ENCODE results near the gene GIGYF2.

GIGYF2 gene

GRCh38 chr2:232794981-232795380, 97.8 kb downstream of the GIGYF2 start:
- DNase-seq (ENCODE audit: low read depth) = no peak
- no peak overlapping the region for H3K4me3 ChIP-seq (ENCODE audit: low read depth, low read length)
- TF ChIP-seq CTCF (IDR thresholded peaks at IDR 0.05; ENCODE audit: insufficient read depth, low read depth, low read length, missing control alignments) = no peak

DNA sequence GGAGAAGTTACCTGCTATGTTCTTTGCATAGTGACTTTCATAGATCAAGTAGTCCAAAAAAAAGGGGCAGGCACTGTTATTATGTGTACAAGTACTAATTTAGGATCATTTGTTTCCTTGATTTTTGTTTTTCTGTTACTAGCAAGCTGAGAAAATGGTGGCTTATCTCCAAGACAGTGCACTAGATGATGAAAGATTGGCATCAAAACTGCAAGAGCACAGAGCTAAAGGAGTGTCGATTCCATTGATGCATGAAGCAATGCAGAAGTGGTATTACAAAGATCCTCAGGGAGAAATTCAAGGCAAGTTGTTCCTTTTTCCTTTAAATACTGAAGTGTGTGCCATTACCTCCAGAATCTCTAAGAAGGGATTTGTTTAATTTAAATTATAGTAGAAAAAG, 98.8 kb downstream of the GIGYF2 start:
- DNase-seq (ENCODE audit: low read depth) = no peak
- no peak for TF ChIP-seq CTCF (IDR thresholded peaks at IDR 0.05; ENCODE audit: insufficient read depth, low read depth, low read length, missing control alignments)

DNA sequence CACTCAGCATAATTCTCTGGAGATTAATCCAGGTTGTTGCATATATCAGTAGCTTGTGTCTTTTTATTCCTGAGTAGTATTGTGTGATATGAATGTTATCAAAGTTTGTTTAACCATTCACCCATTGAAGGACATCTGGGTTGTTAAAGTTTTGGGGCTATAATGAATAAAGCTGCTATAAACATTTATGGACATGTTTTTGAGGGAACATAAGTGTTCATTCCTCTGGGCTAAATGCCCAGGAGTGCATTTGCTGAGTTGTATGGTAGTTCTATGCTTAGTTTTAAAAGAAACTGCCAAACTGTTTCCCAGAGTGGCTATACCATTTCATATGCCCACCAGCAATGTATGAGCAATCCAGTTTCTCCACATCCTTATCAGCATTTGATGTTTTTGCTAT, 101.1 kb downstream of the GIGYF2 start:
- H3K4me3 ChIP-seq (ENCODE audit: low read depth, low read length) = no peak overlapping the region
- no peak for DNase-seq (ENCODE audit: low read depth)
- no peak for TF ChIP-seq CTCF (IDR thresholded peaks at IDR 0.05; ENCODE audit: insufficient read depth, low read depth, low read length, missing control alignments)

More for the DNA sequence above, 98.8 kb downstream of the GIGYF2 start:
- H3K4me3 ChIP-seq (ENCODE audit: low read depth, low read length) = no peak overlapping the region

DNA sequence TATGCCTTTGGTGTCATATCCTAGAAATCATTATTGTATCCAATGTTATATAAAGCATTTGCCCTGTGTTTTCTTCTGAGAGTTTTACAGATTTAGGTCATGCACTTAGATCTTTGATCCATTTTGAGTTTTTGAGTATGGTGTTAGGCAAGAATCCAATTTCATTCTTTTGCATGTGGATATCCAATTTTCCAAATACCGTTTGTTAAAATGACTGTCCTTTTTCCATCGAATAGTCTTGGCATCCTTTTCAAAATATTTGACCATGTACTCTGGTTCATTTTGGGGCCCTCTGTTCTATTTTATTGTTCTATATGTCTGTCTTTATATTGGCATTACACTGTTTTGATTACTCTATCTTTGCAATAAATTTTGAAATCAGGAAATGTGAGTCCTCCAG, 103.0 kb downstream of the GIGYF2 start:
- TF ChIP-seq CTCF (IDR thresholded peaks at IDR 0.05; ENCODE audit: insufficient read depth, low read depth, low read length, missing control alignments) = no peak
- no peak overlapping the region for H3K4me3 ChIP-seq (ENCODE audit: low read depth, low read length)
- no peak for DNase-seq (ENCODE audit: low read depth)

DNA sequence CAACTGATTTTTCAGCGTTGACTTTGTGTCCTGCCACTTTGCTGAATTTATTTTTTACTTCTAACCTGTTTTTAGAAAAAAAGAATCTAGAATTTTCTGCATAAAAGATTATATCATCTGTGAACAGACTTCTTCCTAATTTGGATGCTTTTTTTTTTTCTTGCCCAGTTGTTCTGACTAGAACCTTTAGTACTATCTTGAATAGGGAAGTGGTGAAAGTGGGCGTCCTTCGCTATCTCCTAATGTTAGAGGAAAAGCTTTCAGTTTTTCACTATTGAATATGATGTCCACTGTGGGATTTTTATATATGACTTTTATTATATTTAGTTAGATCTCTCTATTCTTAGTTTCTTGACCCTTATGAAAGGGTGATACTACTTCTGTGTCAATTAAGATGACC, 105.0 kb downstream of the GIGYF2 start:
- no peak for TF ChIP-seq CTCF (IDR thresholded peaks at IDR 0.05; ENCODE audit: insufficient read depth, low read depth, low read length, missing control alignments)
- H3K4me3 ChIP-seq (ENCODE audit: low read depth, low read length) = no peak overlapping the region
- DNase-seq (ENCODE audit: low read depth) = no peak

DNA sequence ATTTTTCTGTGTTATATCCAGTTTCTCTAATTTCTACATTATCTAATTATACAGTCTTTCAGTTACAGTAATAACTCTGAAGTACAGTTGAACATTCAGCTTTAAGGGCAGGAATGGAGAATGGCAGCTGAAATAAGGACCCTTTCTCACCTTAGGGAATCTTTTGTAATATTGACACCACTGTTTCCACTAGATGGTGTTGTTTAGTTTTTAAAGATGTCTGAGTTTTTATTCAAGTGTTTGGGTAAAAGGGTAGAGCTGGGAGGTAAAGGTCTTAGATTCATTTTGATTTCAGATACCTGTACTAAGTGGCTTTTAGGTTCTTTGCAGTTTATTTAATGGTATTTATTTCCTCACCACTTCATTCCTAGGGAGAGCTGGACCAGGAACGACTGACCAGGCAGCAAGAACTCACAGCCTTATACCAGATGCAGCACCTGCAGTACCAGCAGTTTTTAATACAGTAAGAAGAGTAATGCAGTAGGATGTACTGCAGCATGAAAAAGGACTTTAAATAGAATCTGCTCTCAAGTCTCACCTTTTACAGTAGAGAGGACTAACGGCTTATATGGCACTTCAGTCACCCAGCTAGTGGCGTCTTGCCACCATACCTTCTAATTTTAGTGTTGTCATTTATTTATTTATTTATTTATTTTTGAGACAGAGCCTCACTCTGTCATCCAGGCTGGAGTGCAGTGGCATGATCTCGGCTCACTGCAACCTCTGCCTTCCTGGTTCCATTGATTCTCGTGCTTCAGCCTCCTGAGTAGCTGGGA, 112.4 kb downstream of the GIGYF2 start:
- no peak overlapping the region for H3K4me3 ChIP-seq (ENCODE audit: low read depth, low read length)
- DNase-seq (ENCODE audit: low read depth) = no peak
- TF ChIP-seq CTCF (IDR thresholded peaks at IDR 0.05; ENCODE audit: insufficient read depth, low read depth, low read length, missing control alignments) = no peak

DNA sequence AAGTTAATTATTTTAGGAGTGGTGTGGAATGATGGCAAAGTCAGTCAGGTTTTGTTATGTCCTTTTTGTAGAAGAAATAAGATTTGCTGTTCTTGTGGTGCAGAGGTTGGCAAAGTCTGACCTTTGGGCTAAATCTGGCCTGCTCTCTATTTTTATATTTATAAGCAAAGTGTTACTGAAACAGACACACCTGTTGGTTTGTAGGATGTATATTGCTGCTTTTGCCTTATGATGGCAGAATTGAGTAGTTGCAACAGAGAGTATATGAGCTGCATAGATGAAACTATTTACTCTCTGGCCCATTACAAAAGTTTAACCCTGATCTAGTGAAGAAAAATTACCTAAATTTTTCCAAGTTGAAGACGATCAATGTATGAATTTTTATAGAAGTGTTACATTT, 113.3 kb downstream of the GIGYF2 start:
- TF ChIP-seq CTCF (IDR thresholded peaks at IDR 0.05; ENCODE audit: insufficient read depth, low read depth, low read length, missing control alignments) = no peak
- H3K4me3 ChIP-seq (ENCODE audit: low read depth, low read length) = no peak overlapping the region
- no peak for DNase-seq (ENCODE audit: low read depth)
